HL-60 (cell line): ENCODE measurements around the gene SFXN4.

Experiments used
- DNase-seq, 2 experiments: peaks; one replicate each; pipeline ENCODE4 v3.0.0-alpha.2; 2010 to 2020; ENCODE audit warnings: low read depth in 1 of 2, low spot score in 1 of 2
- H3K27ac ChIP-seq: fragments of 250-450 bp; sonication (Bioruptor Pico); replicated peaks from 2 replicates; pipeline ENCODE4 v1.5.1; 2020; ENCODE audit warnings: mild to moderate bottlenecking, moderate library complexity
- H3K27me3 ChIP-seq: fragments of 250-450 bp; sonication (Bioruptor Pico); 2 replicates; pipeline ENCODE4 v1.5.1; 2021; ENCODE audit warnings: mild to moderate bottlenecking, moderate library complexity; ENCODE audit not compliant: insufficient read depth, poor library complexity, severe bottlenecking
- H3K4me3 ChIP-seq: replicated peaks from 2 replicates; pipeline ENCODE4 v1.5.1; 2011; ENCODE audit warnings: mild to moderate bottlenecking, control low read depth, low read length; ENCODE audit not compliant: insufficient read depth
- GABPA ChIP-seq: IDR thresholded peaks from 2 replicates; pipeline ENCODE4 v1.6.1; 2012; ENCODE audit warnings: low read depth
- POLR2AphosphoS5 ChIP-seq: IDR thresholded peaks from 2 replicates; pipeline ENCODE4 v1.6.1; 2012; ENCODE audit warnings: low read depth
- SPI1 ChIP-seq: IDR thresholded peaks from 2 replicates; pipeline ENCODE4 v1.6.1; 2012; ENCODE audit warnings: low read depth, mild to moderate bottlenecking, borderline replicate concordance
- TF ChIP-seq, protein P1 (sequence below): IDR thresholded peaks from 2 replicates; pipeline ENCODE4 v1.6.1; 2012; ENCODE audit warnings: low read depth; ENCODE audit not compliant: insufficient replicate concordance
- TF ChIP-seq, protein P2 (sequence below): IDR thresholded peaks from one replicate; pipeline ENCODE4 v1.5.1; 2011; ENCODE audit warnings: low read length, control low read depth, inconsistent platforms; ENCODE audit not compliant: insufficient read depth

SFXN4 gene

DNA sequence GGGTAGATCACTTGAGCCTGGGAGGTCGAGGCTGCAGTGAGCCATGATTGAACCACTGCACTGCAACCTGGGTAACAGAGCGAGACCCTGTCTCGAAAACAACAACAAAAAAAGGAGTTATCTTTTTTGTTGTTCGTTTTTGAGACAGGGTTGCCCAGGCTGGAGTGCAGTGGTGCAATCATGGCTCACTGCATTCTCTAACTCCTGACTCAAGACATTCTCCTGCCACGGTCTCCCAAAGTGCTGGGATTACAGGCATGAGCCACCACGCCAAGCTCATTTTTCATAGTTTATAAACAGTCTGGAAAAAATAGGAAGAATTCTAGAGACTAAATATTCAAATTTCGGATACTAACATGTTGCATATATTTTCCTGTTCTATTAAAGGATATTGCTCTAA, 29.4 kb downstream of the SFXN4 start:
- TF ChIP-seq, protein P1, sequence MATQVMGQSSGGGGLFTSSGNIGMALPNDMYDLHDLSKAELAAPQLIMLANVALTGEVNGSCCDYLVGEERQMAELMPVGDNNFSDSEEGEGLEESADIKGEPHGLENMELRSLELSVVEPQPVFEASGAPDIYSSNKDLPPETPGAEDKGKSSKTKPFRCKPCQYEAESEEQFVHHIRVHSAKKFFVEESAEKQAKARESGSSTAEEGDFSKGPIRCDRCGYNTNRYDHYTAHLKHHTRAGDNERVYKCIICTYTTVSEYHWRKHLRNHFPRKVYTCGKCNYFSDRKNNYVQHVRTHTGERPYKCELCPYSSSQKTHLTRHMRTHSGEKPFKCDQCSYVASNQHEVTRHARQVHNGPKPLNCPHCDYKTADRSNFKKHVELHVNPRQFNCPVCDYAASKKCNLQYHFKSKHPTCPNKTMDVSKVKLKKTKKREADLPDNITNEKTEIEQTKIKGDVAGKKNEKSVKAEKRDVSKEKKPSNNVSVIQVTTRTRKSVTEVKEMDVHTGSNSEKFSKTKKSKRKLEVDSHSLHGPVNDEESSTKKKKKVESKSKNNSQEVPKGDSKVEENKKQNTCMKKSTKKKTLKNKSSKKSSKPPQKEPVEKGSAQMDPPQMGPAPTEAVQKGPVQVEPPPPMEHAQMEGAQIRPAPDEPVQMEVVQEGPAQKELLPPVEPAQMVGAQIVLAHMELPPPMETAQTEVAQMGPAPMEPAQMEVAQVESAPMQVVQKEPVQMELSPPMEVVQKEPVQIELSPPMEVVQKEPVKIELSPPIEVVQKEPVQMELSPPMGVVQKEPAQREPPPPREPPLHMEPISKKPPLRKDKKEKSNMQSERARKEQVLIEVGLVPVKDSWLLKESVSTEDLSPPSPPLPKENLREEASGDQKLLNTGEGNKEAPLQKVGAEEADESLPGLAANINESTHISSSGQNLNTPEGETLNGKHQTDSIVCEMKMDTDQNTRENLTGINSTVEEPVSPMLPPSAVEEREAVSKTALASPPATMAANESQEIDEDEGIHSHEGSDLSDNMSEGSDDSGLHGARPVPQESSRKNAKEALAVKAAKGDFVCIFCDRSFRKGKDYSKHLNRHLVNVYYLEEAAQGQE, result no peak
- TF ChIP-seq POLR2AphosphoS5 (no peak), SPI1 (no peak), GABPA (no peak)
- TF ChIP-seq, protein P2, sequence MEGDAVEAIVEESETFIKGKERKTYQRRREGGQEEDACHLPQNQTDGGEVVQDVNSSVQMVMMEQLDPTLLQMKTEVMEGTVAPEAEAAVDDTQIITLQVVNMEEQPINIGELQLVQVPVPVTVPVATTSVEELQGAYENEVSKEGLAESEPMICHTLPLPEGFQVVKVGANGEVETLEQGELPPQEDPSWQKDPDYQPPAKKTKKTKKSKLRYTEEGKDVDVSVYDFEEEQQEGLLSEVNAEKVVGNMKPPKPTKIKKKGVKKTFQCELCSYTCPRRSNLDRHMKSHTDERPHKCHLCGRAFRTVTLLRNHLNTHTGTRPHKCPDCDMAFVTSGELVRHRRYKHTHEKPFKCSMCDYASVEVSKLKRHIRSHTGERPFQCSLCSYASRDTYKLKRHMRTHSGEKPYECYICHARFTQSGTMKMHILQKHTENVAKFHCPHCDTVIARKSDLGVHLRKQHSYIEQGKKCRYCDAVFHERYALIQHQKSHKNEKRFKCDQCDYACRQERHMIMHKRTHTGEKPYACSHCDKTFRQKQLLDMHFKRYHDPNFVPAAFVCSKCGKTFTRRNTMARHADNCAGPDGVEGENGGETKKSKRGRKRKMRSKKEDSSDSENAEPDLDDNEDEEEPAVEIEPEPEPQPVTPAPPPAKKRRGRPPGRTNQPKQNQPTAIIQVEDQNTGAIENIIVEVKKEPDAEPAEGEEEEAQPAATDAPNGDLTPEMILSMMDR, result no peak
- no peak for DNase-seq
- peak overlapping the region; percentile 97 for H3K27ac ChIP-seq
- H3K27me3 ChIP-seq, result no peaks in the 10 kb centered on the region
- H3K4me3 ChIP-seq, result no peak overlapping the region

DNA sequence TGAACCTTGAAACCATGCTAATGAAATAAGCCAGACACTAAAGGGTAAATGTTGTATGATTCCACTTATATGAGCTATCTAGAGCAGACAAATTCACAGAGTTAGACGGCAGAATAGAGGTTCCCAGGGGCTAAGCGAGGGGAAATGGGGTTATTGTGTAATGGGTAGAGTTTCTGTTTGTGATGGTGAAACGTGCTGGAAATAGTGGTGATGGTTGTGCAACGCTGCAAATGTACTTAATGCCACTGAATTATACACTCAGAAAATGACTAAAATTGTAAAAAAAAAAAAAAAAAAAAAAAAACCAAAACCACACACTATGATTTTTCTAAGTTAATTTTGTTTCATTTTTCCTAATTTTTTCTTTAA, 30.0 kb downstream of the SFXN4 start:
- H3K27ac ChIP-seq, result peak overlapping the region; percentile 97
- no peaks in the 10 kb centered on the region for H3K27me3 ChIP-seq
- no peak overlapping the region for H3K4me3 ChIP-seq
- DNase-seq, result peak; percentile 91 to 93
- peak; percentile 59; the same call in 1 of the 2 replicates for TF ChIP-seq SPI1
- TF ChIP-seq, protein P2, result no peak
- TF ChIP-seq, protein P1, result peak; percentile 57
- TF ChIP-seq GABPA, result peak; percentile 50; the same call in 1 of the 2 replicates
- peak; percentile 89 for TF ChIP-seq POLR2AphosphoS5

DNA sequence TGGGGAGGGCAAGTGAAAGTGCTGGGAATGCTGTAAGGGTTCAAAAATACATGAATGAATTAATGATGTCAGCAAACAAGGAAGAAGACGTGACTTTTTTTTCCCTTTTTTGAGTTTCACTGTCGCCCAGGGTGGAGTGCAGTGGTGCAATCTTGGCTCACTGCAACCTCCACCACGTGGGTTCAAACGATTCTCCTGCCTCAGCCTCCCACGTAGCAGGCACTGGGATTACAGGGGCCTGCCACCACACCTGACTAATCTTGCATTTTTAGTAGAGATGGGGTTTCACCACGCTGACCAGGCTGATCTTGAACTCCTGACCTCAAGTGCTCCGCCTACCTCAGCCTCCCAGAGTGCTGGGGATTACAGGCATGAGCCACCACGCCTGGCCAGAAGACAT, 31.6 kb downstream of the SFXN4 start:
- Histone ChIP-seq H3K27ac (peak overlapping the region; percentile 97), H3K27me3 (no peaks in the 10 kb centered on the region), H3K4me3 (no peak overlapping the region)
- peak in 1 of 2 experiments; percentile 72 for DNase-seq
- peak; percentile 11; the same call in 1 of the 2 replicates for TF ChIP-seq POLR2AphosphoS5
- TF ChIP-seq, protein P2, result no peak
